Measurements from ENCODE around the gene SAPCD1.

The SAPCD1 gene

GRCh38 chr6:31762356-31762755 is at the start of gene SAPCD1:
TSS of gene SAPCD1 (plus strand) at chr6:31762656. CDS start at chr6:31763055, 399 bp downstream.
- no peak for DNase-seq

GRCh38 chr6:31713465-31713864 is 49.0 kb upstream of the SAPCD1 start:
- no peak for DNase-seq

GRCh38 chr6:31713991-31714684 is 48.3 kb upstream of the SAPCD1 start:
- no peak for DNase-seq

- DNase-seq: no peak
Measured at GRCh38 chr6:31715022-31715958, 47.2 kb upstream of the SAPCD1 start, which contains the start of gene LY6G6D. TSS of gene LY6G6D (plus strand) at chr6:31715348. CDS start at chr6:31715356, 8 bp downstream.

- DNase-seq: no peak
Measured at GRCh38 chr6:31717499-31718222, 44.8 kb upstream of the SAPCD1 start.

DNA sequence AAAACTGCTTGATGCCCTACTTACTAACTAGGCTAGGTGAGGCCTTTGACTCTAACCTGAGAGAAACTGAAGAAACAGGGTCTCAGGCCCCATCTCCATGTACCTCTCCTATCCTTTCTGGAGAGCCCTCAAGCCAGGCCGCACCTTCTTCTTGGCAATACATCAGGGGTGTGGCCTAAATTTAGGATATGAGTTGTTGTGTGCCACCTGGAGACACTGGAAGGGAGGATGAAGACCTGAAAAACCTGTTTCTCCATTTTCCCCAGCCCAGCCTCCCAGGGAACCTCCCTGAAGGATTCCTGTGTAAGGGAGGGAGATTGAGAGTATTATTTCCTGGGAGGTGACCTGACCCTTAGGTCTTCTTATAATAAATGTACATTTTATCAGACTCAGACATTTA is 44.2 kb upstream of the SAPCD1 start:
- DNase-seq: no peak

- DNase-seq: no peak
Measured at GRCh38 chr6:31719001-31719400, 43.5 kb upstream of the SAPCD1 start.

- no peak for DNase-seq
Measured at GRCh38 chr6:31720196-31720770, 42.2 kb upstream of the SAPCD1 start.

DNA sequence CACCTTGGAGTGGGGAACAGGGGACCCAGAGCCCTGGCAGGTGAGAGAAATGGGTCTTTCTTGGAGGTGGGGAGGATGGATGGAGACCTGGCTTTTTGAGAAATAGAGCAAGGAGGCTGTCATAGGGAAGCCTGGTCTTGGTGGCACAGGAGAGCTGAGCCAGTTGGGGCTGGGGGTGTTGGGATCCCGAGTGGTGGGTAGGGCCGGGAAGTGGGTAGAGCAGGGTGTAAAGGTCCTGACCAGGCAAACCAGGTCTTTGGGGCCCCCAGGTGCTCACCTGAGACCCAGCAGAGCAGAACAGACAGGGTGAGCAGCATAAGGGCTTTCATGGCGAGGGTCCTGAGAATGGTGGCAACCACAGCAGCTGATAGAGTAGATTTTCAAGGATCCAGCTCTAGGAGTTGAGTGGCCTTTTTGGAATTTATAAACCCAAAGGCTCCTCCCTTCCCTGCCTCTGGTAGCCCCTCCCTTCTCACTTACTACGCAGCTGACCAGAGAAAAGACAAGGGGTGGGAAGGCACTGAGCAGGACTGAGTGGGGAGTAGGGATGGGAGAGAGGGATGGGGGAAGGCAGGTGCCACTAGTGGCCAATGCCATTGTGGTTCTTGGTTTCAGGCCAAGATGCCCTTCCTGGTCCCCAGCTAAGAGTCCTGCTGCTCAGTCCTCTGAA is 41.0 kb upstream of the SAPCD1 start, which contains the start of gene LY6G6C:
Gene LY6G6C (minus strand): TSS at position 396 of the 670 bp plus-strand sequence. CDS start 67 bp downstream, at position 329.
- no peak for DNase-seq

DNA sequence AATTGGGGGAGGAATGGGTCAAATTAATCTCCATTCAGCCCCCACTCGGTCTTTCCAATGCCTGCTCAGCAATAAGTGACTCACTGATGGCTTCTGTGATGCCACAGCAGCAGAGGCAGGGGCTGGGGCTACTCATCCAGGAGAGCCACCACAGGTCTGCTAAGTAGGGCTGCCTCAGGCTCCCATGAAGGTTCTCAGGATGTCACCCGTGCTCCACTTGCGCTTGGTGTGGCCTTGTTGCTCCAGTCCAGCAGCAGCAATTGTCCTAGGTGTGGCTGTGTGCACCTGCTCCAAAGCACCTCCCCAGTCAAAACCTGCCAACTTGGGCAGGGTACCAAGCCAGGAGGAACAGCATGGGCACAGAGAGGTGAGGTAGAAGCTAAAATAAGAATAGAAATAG is 40.3 kb upstream of the SAPCD1 start:
- DNase-seq: no peak

DNA sequence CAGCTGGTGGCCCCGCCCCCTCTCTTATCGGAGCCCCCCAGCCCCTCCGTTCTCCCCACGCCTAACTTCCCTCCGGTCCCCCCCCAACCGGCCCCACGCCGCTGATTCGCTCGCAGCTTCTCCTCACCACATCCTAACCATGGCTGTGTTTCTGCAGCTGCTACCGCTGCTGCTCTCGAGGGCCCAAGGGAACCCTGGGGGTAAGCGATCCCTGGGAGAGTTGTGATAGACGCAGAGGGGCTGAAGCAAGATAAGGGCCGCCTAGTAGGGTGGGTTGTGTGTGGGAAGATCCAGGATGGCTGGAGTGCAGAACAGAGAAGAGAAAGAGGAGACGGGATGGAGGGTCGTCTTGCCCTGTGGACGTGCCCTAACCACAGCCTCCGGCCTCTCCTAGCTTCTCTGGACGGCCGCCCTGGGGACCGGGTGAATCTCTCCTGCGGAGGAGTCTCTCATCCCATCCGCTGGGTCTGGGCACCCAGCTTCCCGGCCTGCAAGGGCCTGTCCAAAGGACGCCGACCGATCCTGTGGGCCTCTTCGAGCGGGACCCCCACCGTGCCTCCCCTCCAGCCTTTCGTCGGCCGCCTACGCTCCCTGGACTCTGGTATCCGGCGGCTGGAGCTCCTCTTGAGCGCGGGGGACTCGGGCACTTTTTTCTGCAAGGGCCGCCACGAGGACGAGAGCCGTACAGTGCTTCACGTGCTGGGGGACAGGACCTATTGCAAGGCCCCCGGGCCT is 39.0 kb upstream of the SAPCD1 start, which contains the start of gene MPIG6B:
Gene MPIG6B (plus strand): TSS at position 129 of the 735 bp plus-strand sequence. CDS start 11 bp downstream, at position 140.
- no peak for DNase-seq

DNA sequence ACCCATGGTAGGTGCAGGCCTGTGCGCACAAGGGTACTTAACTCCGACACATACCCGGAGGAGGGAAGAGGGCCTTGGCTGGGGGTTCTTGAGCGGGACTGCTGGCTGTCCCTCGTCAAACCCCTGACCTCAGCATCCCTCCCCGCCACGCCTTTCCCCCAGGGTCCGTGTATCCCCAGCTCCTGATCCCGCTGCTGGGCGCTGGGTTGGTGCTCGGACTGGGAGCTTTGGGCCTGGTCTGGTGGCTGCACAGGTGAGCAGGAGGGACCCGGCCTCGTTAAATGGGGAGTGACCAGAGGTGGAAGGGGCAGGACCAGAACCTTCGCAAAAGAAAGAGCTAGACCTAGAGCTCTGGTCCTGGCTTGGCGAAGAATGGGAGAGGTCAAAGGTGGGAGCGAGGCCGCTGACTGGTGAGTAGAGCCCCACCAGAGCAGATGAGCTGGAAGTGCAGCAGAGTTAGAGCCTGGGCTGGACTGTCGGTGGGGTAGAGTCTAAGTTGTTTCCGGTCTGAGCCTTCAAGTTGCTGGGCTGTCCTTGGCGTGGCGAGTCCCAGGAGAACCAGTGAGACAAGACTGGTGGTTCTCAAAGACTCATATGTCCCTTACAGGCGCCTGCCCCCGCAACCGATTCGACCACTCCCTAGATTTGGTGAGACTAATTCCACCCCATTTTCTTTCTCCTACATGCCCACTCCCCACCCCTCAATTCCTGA is 38.3 kb upstream of the SAPCD1 start:
- no peak for DNase-seq

- no peak for DNase-seq
Measured at GRCh38 chr6:31725502-31726350, 36.7 kb upstream of the SAPCD1 start.

- DNase-seq: peak in 2 of 58 donors; percentile 23 to 29
Measured at GRCh38 chr6:31727034-31727716, 35.3 kb upstream of the SAPCD1 start.

- DNase-seq: no peak
Measured at GRCh38 chr6:31727717-31728671, 34.5 kb upstream of the SAPCD1 start.

Measured in anterior cingulate cortex (tissue), 58 donors.